ENCODE results near the gene NSUN2. TPM values are rescaled to one million over a fixed set of nuclear protein-coding genes. Genes with fewer than 3 reads are reported as not detected.

Gene NSUN2
- polyA plus RNA-seq, 2 donors: 24.5 to 44.4 TPM

- WGBS, 2 donors: 91 to 92% methylated on average over 11 of the region's 11 CpGs
- Histone ChIP-seq H3K4me1 (ENCODE audit: control insufficient read depth in 2 of 2, insufficient read depth in 2 of 2, low read length in 1 of 2) (no peaks in the 10 kb centered on the region), H3K9me3 (ENCODE audit: control insufficient read depth in 2 of 2, insufficient read depth in 1 of 2, low read depth in 1 of 2, low read length in 1 of 2) (no peaks in the 10 kb centered on the region), H3K27me3 (ENCODE audit: control insufficient read depth in 1 of 2, insufficient read depth in 2 of 2, low read length in 2 of 2) (no peaks in the 10 kb centered on the region), H3K4me3 (ENCODE audit: low read depth in 1 of 2, low read length in 2 of 2) (no peak overlapping the region), H3K36me3 (ENCODE audit: control insufficient read depth in 2 of 2, insufficient read depth in 2 of 2, low read length in 1 of 2) (peaks cover 31 to 45% of the 10 kb centered on the region in 2 donors), H3K27ac (ENCODE audit: low read depth in 2 of 2, low read length in 1 of 2) (no peak overlapping the region)
Measured at GRCh38 chr5:6601271-6601670, 31.6 kb downstream of the NSUN2 start.

- H3K36me3 ChIP-seq (ENCODE audit: control insufficient read depth in 2 of 2, insufficient read depth in 2 of 2, low read length in 1 of 2): peaks cover 27 to 41% of the 10 kb centered on the region in 2 donors
- H3K27ac ChIP-seq (ENCODE audit: low read depth in 2 of 2, low read length in 1 of 2): no peak overlapping the region
- 91 to 92% methylated on average over 8 of the region's 8 CpGs for WGBS, 2 donors
- H3K27me3 ChIP-seq (ENCODE audit: control insufficient read depth in 1 of 2, insufficient read depth in 2 of 2, low read length in 2 of 2): no peaks in the 10 kb centered on the region
- no peaks in the 10 kb centered on the region for H3K9me3 ChIP-seq (ENCODE audit: control insufficient read depth in 2 of 2, insufficient read depth in 1 of 2, low read depth in 1 of 2, low read length in 1 of 2)
- H3K4me3 ChIP-seq (ENCODE audit: low read depth in 1 of 2, low read length in 2 of 2): no peak overlapping the region
- H3K4me1 ChIP-seq (ENCODE audit: control insufficient read depth in 2 of 2, insufficient read depth in 2 of 2, low read length in 1 of 2): no peaks in the 10 kb centered on the region
Measured at GRCh38 chr5:6599739-6600138, 33.1 kb downstream of the NSUN2 start.

GRCh38 chr5:6598351-6598900, 34.4 kb downstream of the NSUN2 start:
- Histone ChIP-seq H3K4me3 (ENCODE audit: low read depth in 1 of 2, low read length in 2 of 2) (no peak overlapping the region), H3K27ac (ENCODE audit: low read depth in 2 of 2, low read length in 1 of 2) (peak overlapping the region in 1 of 2 donors; percentile 11), H3K4me1 (ENCODE audit: control insufficient read depth in 2 of 2, insufficient read depth in 2 of 2, low read length in 1 of 2) (no peaks in the 10 kb centered on the region), H3K36me3 (ENCODE audit: control insufficient read depth in 2 of 2, insufficient read depth in 2 of 2, low read length in 1 of 2) (peaks cover 23 to 32% of the 10 kb centered on the region in 2 donors), H3K27me3 (ENCODE audit: control insufficient read depth in 1 of 2, insufficient read depth in 2 of 2, low read length in 2 of 2) (no peaks in the 10 kb centered on the region), H3K9me3 (ENCODE audit: control insufficient read depth in 2 of 2, insufficient read depth in 1 of 2, low read depth in 1 of 2, low read length in 1 of 2) (no peaks in the 10 kb centered on the region)
- 80 to 86% methylated on average over 14 of the region's 14 CpGs for WGBS, 2 donors

GRCh38 chr5:6597557-6597956, 35.3 kb downstream of the NSUN2 start:
- Histone ChIP-seq H3K27me3 (ENCODE audit: control insufficient read depth in 1 of 2, insufficient read depth in 2 of 2, low read length in 2 of 2) (no peaks in the 10 kb centered on the region), H3K27ac (ENCODE audit: low read depth in 2 of 2, low read length in 1 of 2) (peak overlapping the region in 1 of 2 donors; percentile 52), H3K4me3 (ENCODE audit: low read depth in 1 of 2, low read length in 2 of 2) (no peak overlapping the region), H3K36me3 (ENCODE audit: control insufficient read depth in 2 of 2, insufficient read depth in 2 of 2, low read length in 1 of 2) (peaks cover 23 to 32% of the 10 kb centered on the region in 2 donors), H3K9me3 (ENCODE audit: control insufficient read depth in 2 of 2, insufficient read depth in 1 of 2, low read depth in 1 of 2, low read length in 1 of 2) (no peaks in the 10 kb centered on the region), H3K4me1 (ENCODE audit: control insufficient read depth in 2 of 2, insufficient read depth in 2 of 2, low read length in 1 of 2) (no peaks in the 10 kb centered on the region)
- WGBS, 2 donors: 89 to 94% methylated on average over 6 of the region's 6 CpGs

- Histone ChIP-seq H3K27me3 (ENCODE audit: control insufficient read depth in 1 of 2, insufficient read depth in 2 of 2, low read length in 2 of 2) (no peaks in the 10 kb centered on the region), H3K4me1 (ENCODE audit: control insufficient read depth in 2 of 2, insufficient read depth in 2 of 2, low read length in 1 of 2) (no peaks in the 10 kb centered on the region), H3K36me3 (ENCODE audit: control insufficient read depth in 2 of 2, insufficient read depth in 2 of 2, low read length in 1 of 2) (peaks cover 15 to 22% of the 10 kb centered on the region in 2 donors), H3K9me3 (ENCODE audit: control insufficient read depth in 2 of 2, insufficient read depth in 1 of 2, low read depth in 1 of 2, low read length in 1 of 2) (no peaks in the 10 kb centered on the region), H3K4me3 (ENCODE audit: low read depth in 1 of 2, low read length in 2 of 2) (no peak overlapping the region), H3K27ac (ENCODE audit: low read depth in 2 of 2, low read length in 1 of 2) (no peak overlapping the region)
- WGBS, 2 donors: 84 to 94% methylated on average over 5 of the region's 5 CpGs
Measured at GRCh38 chr5:6596388-6596787, 36.5 kb downstream of the NSUN2 start.

GRCh38 chr5:6595405-6595804, 37.4 kb downstream of the NSUN2 start:
- Histone ChIP-seq H3K4me1 (ENCODE audit: control insufficient read depth in 2 of 2, insufficient read depth in 2 of 2, low read length in 1 of 2) (no peaks in the 10 kb centered on the region), H3K27me3 (ENCODE audit: control insufficient read depth in 1 of 2, insufficient read depth in 2 of 2, low read length in 2 of 2) (no peaks in the 10 kb centered on the region), H3K9me3 (ENCODE audit: control insufficient read depth in 2 of 2, insufficient read depth in 1 of 2, low read depth in 1 of 2, low read length in 1 of 2) (no peaks in the 10 kb centered on the region), H3K4me3 (ENCODE audit: low read depth in 1 of 2, low read length in 2 of 2) (no peak overlapping the region), H3K27ac (ENCODE audit: low read depth in 2 of 2, low read length in 1 of 2) (no peak overlapping the region), H3K36me3 (ENCODE audit: control insufficient read depth in 2 of 2, insufficient read depth in 2 of 2, low read length in 1 of 2) (peaks cover 10 to 15% of the 10 kb centered on the region in 2 donors)
- 66 to 76% methylated on average over 3 of the region's 3 CpGs for WGBS, 2 donors

- Histone ChIP-seq H3K9me3 (ENCODE audit: control insufficient read depth in 2 of 2, insufficient read depth in 1 of 2, low read depth in 1 of 2, low read length in 1 of 2) (no peaks in the 10 kb centered on the region), H3K27ac (ENCODE audit: low read depth in 2 of 2, low read length in 1 of 2) (no peak overlapping the region)
- 79 to 83% methylated on average over 6 of the region's 6 CpGs for WGBS, 2 donors
Measured at GRCh38 chr5:6594066-6594465, 38.8 kb downstream of the NSUN2 start.

GRCh38 chr5:6593148-6594016, 39.5 kb downstream of the NSUN2 start:
- Histone ChIP-seq H3K27me3 (ENCODE audit: control insufficient read depth in 1 of 2, insufficient read depth in 2 of 2, low read length in 2 of 2) (no peaks in the 10 kb centered on the region), H3K4me1 (ENCODE audit: control insufficient read depth in 2 of 2, insufficient read depth in 2 of 2, low read length in 1 of 2) (no peaks in the 10 kb centered on the region), H3K27ac (ENCODE audit: low read depth in 2 of 2, low read length in 1 of 2) (no peak overlapping the region), H3K4me3 (ENCODE audit: low read depth in 1 of 2, low read length in 2 of 2) (no peak overlapping the region), H3K9me3 (ENCODE audit: control insufficient read depth in 2 of 2, insufficient read depth in 1 of 2, low read depth in 1 of 2, low read length in 1 of 2) (no peaks in the 10 kb centered on the region), H3K36me3 (ENCODE audit: control insufficient read depth in 2 of 2, insufficient read depth in 2 of 2, low read length in 1 of 2) (peaks cover 1 to 4% of the 10 kb centered on the region in 2 donors)
- whole genome bisulfite sequencing, 2 donors: 66 to 81% methylated on average over 14 of the region's 14 CpGs

More at GRCh38 chr5:6594066-6594465, 38.8 kb downstream of the NSUN2 start:
- H3K4me3 ChIP-seq (ENCODE audit: low read depth in 1 of 2, low read length in 2 of 2): no peak overlapping the region
- no peaks in the 10 kb centered on the region for H3K27me3 ChIP-seq (ENCODE audit: control insufficient read depth in 1 of 2, insufficient read depth in 2 of 2, low read length in 2 of 2)
- no peaks in the 10 kb centered on the region for H3K4me1 ChIP-seq (ENCODE audit: control insufficient read depth in 2 of 2, insufficient read depth in 2 of 2, low read length in 1 of 2)
- H3K36me3 ChIP-seq (ENCODE audit: control insufficient read depth in 2 of 2, insufficient read depth in 2 of 2, low read length in 1 of 2): peaks cover 7 to 10% of the 10 kb centered on the region in 2 donors

- Histone ChIP-seq H3K27me3 (ENCODE audit: control insufficient read depth in 1 of 2, insufficient read depth in 2 of 2, low read length in 2 of 2) (no peaks in the 10 kb centered on the region), H3K4me1 (ENCODE audit: control insufficient read depth in 2 of 2, insufficient read depth in 2 of 2, low read length in 1 of 2) (no peaks in the 10 kb centered on the region), H3K27ac (ENCODE audit: low read depth in 2 of 2, low read length in 1 of 2) (no peak overlapping the region), H3K36me3 (ENCODE audit: control insufficient read depth in 2 of 2, insufficient read depth in 2 of 2, low read length in 1 of 2) (no peaks in the 10 kb centered on the region), H3K4me3 (ENCODE audit: low read depth in 1 of 2, low read length in 2 of 2) (no peak overlapping the region), H3K9me3 (ENCODE audit: control insufficient read depth in 2 of 2, insufficient read depth in 1 of 2, low read depth in 1 of 2, low read length in 1 of 2) (no peaks in the 10 kb centered on the region)
- WGBS, 2 donors: 57 to 63% methylated on average over 3 of the region's 3 CpGs
Measured at GRCh38 chr5:6592601-6593000, 40.2 kb downstream of the NSUN2 start.

Measured in esophagus (tissue), 2 donors.